Fibroblast of skin of back (primary cell): ENCODE results near the gene TTC21B. TPM values are rescaled to one million over a fixed set of nuclear protein-coding genes. Genes with fewer than 3 reads are reported as not detected.
"Not testable (repeated sequence)": the region's sequence is repeated elsewhere in the genome, so short reads cannot be mapped to it uniquely, and the experiment has no call there.

ENCODE experiments used
- DNase-seq: peaks from one replicate; pipeline ENCODE4 v3.0.0-alpha.2; 2013
- polyA plus RNA-seq, 2 experiments: library from polyadenylated mRNA; unstranded; fragments of 120-200 nt; gene quantifications; one replicate each; pipeline ENCODE4 v1.2.1, GENCODE V29; 2013; ENCODE audit not compliant: insufficient read length in 2 of 2

The TTC21B gene
- polyA plus RNA-seq (2013, experiment 1 of 2; ENCODE audit: insufficient read length): 8.8 TPM
- polyA plus RNA-seq (2013, experiment 2 of 2; ENCODE audit: insufficient read length): 9.4 TPM

DNA sequence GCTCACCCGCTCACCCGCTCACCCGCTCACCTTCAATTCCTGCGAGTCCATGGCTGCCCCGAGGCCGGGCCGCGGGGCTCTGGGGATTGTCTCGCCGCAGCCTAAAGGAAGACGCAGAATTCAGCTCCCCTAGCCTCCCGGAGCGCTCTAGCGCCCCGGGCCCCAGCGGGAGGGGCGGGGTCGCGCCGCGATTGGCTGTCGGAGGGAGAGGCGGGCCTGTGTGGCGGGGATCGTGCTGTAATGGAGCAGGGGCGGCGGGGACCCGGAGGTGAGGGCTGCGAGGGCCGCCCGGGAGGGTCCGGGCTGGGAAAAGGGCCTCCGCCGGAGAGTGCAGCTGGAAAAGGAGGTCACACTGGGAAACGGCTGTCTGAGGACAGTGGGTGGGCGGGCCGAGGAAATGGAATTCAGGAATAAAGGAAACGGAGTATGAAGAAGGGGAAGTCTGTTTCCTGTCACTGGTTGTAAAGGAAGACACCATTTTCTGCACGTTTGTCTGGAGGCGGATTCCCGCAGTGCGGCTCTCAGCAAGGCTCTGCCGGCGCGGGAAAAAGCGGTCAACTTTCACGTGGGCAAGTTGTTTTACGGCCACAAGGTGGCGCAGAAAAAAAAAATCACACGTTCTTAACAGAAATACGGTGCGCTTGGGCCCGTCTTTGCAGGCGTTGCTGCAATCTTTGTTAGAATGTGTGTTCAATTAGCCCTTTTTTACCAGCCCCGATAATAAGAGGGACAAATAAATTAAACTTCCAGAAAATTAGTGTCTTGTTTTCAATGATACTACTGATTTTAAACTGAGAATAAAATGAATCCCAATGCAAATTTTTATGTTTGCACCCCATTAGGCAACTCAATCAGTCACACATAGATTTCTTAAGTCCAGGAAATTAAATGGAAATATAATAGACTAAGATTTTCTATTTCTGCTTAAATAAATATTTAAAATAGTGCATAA, at the start of gene TTC21B:
TTC21B (minus strand) TSS at position 122 of the 952 bp plus-strand sequence; CDS start at position 51, 71 bp downstream.
- DNase-seq: peak; percentile 95

DNA sequence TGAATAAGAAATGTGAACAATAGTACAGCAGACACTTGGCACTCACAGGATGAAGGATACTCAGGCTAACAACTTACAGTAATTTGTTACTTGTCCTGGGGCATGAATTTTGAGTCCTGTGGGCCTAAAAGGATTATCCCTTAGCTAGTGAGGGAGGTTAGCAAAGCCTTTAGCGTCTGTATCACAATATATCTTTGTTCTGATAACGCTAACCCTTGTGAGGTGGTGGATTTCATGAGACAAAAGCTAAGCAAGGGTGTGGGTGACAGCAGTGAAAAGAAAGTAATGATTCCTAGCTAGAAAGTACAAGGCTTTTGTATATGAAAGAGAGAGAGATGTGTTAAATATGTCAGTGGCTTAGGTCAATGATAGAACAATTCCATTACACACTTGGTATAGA, 46.8 kb upstream of the TTC21B start:
- DNase-seq: no peak

DNA sequence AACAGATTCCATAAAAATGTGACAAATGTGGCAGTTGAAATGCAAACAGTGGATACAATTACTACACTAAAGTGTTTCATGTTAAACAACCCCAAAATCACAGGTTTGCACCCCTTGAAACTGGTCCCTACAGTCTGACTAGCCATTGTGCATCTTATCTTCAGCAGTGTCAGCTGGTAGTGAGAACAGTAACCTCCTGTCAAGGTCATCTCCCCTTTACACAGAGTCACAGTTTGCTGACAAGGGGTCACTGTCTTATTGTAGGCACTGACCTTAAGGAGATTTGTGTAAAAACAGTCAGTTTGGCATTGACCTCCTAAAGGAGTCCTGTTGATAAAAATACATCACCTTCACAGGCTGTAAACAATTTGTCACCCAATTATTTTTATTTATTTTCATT, 37.3 kb upstream of the TTC21B start:
- DNase-seq: no peak

DNA sequence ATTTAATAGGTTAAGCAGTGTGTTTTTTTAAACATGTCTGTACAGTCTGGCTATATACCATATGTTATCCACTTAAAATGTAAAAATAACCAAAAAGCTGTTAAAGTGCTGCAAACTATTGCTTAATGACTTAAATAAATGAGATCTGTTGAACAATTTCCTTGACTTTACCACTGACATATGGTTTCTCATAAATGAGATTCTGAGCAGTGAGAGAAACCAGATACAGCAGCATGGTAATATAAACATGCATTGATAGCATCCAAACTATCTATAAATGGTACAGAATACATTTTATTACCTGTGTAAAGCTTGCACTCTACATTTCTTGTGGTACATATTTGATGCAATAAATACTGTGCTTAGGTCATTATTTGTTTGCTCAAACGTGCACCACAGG, 36.3 kb upstream of the TTC21B start:
- no peak for DNase-seq

DNA sequence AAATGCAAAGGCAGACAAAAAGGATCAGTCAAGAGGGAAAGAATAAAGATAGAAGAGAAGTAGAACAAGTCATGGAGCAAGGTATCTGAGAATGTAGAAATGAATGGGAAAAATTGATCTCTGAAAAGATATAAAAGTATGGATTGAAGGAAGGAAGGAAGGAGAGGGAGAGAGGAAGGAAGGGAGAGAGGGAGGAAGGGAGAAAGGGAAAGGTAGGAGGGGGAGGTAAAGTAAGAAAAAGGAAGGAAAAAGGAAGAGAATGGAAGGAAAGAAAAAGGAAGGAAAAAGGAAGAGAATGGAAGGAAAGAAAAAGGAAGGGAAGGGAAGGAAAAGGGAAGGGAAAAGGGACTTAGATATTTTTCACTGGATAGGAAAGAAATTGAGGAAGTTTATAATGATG, 31.5 kb upstream of the TTC21B start:
- no peak for DNase-seq

DNA sequence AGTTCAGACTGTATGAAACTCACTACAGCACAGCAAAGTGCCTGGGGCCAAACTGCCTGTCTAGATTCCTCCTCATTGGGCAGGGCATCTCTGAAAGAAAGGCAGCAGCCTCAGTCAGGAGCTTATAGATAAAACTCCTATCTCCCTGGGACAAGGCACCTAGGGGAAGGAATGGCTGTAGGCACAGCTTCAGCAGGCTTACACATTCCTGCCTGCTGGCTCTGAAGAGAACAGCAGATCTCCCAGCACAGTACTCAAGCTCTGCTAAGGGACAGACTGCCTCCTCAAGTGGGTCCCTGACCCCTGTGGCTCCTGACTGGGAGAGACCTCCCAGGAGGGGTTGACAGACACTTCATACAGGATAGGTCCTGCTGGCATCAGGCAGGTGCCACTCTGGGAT, 18.6 kb upstream of the TTC21B start:
- DNase-seq: not testable (repeated sequence)

DNA sequence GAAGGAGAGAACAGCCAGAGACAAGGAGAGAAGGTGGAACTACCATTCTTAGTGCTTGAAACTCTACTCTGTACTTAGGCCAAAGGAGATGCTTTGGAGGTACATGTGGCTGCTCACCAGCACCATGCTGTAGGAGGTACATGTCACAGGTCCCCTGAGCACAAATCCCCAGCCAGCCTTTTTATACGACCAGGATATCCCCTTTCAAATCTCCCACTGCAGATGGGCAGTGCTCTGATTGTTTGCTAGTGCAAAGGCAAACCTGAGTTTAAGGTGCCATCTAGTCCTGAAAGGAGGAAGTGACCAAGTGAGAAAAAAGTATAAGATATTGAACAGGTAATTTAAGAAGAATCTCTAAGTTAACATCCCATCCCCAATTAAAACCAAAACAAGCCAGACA, 17.1 kb upstream of the TTC21B start:
- no peak for DNase-seq

DNA sequence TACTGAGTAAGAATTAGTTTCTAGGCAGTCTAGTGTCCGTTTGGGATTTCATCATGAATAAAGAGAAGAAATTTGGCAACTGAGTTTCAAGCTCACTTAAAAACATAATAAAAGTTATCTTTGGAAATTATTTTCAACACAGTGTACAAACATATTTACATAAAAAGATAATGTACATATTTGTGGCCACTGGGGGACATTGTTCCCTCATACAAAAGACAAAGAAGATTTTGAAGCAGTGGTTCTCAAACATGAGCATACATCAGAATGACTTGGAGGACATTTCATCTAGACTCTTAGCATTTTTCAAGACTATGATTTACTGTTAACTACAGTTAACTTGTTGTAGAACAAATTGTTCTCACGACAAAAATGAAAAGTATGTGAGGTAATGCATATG, 15.7 kb upstream of the TTC21B start:
- no peak for DNase-seq

DNA sequence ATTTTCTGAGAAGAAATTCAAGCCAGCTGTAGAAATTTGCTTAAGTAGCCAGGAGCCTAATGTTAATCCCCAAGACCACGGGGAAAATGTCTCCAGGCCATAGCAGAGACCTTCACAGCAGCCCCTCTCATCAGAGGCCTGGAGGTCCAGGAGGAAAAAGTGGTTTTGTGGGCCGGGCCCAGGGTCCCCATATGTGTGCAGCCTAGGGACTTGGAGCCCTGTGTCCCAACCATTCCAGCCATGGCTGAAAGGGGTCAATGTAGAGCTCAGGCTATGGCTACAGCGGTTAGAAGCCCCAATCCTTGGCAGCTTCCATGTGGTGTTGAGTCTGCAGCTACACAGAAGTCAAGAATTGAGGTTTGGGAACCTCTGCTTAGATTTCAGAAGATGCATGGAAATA, 14.2 kb upstream of the TTC21B start:
- no peak for DNase-seq

DNA sequence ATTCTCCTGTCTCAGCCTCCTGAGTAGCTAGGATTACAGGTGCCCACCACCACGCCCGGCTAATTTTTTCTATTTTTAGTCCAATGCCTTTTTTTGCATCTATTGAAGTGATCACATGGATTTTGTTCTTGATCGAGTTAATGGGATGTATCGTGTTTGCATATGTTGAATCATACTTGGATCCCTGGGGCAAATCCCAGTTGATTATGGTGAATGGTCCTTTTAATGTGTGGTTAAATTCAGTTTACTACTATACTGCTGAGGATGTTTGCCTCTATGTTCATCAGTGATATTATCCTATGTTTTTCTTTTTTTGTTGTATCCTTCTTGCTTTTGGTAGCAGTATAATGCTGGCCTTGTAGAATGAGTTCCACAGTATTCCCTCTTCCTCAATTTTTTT, 8.2 kb upstream of the TTC21B start:
- no peak for DNase-seq

DNA sequence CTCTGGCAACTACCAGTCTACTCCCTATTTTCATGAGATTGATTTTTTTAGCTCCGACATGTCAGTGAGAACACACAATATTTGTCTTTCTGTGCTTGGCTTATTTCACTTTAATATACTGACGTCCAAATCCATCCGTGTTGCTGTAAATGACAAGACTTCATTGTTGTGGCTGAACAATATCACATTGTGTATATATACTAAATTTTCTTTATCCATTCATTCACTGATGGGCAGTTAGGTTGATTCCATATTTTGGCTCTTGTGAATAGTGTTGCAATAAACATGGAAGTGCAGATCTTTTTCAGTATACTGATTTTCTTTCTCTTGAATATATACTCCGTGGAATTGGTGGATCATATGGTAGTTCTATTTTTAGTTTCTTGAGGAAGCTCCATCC, 5.8 kb upstream of the TTC21B start:
- DNase-seq: no peak

DNA sequence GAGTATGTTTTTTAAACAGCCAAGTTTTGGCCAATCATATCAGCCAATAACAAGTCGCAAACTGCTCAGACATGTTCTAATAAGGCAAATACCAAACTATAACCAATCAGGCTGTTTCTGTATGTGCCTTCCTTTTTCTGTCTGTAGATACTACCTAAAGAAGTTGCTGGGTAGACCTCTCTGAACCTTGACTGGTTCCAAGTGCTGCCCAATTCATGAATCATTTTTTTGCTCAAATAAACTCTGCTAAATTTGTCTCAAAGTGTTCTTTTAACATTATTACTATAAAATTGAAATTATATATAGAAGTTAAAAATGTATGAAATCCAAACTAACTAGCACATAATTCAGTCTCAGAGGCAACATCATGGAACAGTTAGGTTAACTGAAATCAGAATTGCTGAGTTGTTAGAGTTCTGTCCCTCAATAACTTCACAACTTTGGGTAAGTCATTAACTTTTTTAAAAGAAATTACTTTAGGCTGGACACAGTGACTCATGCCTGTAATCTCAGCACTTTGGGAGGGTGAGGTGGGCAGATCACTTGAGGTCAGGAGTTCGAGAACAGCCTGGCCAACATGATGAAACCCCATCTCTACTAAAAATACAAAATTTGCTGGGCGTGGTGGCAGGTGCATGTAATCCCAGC, 4.9 kb upstream of the TTC21B start:
- DNase-seq: no peak

DNA sequence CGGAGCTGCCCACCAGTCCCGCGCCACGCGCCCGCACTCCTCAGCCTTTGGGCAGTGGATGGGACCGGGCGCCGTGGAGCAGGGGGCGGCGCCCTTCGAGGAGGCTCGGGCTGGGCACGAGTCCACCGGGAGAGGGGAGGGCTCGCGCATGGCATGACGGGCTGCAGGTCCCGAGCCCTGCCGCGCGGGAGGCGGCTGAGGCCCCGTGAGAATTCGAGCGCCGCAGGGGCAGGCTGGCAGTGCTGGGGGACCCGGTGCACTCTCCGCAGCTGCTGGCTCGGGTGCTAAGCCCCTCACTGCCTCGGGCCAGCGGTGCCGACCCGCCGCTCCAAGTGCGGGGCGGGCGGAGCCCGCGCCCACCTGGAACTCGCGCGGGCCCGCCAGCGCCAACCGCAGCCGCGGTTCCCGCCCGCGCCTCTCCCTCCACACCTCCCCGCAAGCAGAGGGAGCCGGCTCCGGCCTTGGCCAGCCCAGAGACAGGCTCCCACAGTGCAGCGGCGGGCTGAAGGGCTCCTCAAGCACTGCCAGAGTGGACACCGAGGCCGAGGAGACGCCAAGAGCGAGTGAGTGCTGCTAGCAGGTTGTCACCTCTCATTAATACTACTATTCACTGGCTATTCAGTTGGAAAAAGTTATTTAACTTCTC, 3.6 kb upstream of the TTC21B start:
- no peak for DNase-seq

DNA sequence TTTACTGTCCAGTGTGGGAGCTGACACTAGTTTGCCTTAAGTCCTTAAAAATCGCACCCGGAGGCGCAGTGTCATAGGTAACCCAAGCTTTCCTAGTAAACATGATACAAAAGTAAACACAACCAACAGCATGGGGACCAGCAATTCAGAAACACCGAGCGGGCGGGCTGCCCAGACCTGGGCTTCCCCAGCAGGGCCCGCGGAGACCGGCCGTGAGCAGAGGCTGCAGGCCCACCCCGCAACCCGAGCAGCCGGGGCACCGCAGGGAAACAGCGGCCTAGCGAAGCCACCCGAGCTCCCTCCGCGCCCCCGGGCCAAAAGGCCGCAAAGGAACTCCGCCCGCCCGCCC, 296 bp downstream of the TTC21B start:
- no peak for DNase-seq

DNA sequence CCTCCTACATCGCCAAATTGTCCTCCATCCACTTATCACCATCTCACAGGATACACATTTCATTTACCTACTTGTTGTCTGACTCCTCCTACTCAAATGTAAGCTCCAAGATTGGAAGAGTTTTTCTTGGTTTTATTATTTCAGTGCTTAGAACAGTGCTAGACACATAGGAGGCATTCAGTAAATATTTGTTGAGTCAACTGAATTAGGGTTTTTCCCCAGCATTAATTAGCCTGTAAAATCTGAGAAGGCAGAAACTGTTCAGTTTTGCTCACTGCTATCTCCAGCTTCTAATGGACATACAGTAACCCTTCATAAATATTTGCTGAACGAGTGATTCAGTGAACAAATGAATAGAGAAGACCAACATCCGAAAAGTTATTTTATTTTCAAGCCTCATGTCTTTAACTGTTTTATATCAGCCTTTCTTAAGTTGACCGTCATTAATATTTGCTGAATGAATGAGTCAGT, 800 bp downstream of the TTC21B start:
- peak; percentile 2 for DNase-seq

DNA sequence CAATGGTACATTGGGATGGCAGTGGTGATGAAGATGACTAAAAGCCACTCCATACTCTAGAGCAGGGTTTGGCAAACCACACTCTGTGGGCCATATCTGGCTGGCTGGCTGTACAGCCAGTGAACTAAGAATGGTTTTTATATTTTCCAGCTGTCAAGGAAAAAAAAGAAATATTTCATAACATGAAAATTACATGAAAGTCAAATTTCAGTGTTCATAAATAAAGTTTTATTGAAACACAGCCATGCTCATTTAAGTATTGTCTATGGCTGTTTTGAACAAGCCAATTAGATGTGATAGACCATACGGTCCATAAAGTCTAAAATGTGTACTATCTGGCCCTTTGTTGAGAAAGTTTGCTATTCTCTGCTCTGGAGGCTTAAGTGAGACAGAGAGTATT, 1.5 kb downstream of the TTC21B start:
- no peak for DNase-seq

DNA sequence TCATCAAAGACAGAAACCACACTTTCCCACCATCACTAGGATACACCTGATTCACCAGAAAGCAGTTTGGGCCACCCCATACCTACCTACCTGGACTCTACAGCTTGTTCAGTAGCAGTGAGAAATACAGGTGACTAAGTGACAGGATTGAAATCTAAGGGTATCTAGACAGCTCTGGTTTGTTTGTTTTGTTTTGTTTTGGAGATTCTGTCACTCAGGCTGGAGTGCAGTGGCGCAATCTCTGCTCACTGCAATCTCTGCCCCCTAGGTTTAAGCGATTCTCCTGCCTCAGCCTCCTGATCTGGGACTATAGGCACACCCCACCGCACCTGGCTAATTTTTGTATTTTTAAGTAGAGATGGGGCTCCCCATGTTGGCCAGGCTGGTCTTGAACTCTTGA, 3.1 kb downstream of the TTC21B start:
- no peak for DNase-seq

DNA sequence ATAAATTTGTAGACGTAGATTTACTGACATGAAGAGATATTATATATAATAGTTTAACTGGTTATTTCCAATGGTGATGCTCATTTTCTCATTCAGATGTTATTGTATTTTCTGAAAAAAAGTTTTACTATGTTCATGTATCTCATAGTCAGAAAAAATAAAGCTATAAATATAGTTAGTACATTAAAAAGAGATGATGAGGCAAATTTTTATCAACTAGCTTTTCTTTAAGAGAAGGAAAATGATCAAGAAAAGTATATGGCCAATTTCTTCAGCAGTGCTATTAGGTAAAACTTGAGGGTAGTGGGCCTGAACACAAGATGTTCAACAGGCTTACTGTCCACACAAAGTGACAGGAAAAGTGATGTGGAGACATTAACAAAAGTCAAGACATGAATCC, 11.7 kb downstream of the TTC21B start:
- DNase-seq: no peak

DNA sequence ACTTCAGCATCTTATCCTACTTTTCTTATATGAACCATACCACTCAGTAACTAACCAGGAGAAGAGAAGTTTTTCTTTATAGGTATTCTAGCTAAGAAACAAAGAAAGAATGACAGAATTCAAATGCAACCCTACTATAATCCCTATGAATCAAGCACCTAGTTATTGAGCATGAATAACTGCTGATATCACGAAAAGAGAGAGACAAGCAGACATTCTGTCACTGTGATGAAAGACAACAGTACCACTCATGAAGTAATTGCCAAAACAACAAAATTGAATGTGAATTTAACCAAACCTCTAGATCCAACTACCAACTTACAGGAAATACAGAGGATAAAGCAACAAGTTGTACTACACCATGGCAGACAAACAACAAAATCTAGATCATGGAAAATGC, 15.3 kb downstream of the TTC21B start:
- DNase-seq: no peak

DNA sequence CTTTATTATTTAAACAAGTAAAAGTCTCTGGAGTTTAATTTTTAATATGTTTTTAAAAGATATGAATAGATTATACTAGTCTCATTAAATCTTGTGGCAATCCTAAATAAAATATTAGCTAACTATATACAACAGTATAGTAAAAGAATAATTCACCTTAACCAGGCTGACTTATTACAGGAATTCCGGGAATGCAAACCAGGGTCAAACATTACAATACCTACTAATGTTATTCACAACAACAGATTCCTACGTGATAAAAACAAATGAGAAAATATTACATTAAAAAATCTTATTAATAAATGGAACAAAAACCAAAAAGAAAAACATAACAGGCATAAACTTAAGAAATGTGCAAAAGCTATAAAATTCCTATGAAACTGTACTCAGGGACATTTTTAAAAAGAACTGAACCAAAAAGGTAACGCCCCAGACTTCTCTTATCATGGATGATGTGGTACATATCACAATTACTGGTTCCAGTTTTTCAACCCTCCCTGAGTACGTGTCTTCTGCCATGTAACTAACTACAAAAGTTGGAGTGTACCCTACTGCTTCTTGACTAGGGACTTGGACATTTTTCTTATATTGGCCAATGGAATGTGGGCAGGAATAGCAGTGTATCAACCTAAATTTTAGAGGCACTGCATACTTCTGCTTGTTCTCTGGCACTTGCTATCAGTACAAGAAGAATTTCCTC, 20.2 kb downstream of the TTC21B start:
- no peak for DNase-seq

DNA sequence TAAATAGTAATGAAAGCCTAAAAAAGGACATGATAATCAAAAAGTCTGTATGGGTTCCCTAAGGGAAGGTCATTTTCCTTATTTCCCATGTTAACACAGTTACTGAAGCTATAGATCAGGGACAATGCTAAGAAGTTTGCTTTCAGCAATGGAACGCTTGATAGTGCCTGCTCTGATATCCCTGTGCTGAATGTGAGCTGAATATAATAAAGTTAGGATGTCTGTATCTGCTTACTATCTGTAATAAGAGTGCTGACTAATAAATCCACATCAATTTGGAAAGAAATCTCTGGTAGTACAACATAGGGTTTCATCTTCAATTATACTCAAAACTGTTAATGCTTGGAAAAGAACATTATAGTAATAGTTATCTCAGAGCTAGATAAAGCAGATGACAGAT, 25.8 kb downstream of the TTC21B start:
- no peak for DNase-seq

DNA sequence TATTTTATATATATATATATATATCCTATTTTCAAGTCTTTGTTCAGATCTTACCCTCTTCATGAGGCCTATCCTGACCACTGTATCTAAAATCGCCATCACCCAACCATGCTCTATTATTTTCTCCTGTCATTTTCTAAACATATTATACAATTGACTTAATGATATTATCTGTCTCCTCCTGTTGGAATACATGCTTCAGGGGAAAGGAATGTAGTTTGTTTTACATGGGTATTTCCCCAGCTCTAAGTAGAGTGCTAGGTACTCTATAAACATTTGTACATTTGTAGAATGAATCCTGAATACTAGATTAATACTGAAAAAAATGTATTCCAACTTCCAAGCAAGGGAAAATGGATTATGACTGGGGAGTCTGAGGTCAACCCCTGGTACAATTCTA, 26.2 kb downstream of the TTC21B start:
- peak; percentile 8 for DNase-seq

DNA sequence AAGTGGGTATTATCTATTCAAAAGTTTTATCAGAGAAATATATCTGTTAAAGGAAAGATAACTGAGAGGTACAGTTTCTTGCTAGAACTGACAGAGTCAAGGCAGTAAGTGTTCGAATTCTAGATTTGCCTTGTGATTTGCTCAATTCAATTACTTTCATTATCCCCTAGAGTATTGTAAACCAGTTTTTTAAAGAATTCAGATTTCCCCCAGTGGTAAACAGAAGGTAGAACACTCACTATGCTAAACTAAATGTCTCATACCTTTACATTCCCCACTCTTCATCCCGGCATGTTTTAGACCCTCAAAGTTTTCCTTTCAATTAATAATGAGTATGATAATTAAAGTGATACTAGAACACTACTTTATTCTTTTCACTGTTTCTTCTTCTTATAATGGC, 28.6 kb downstream of the TTC21B start:
- DNase-seq: no peak
